Measurements from ENCODE around the gene CCDC187.

DNA sequence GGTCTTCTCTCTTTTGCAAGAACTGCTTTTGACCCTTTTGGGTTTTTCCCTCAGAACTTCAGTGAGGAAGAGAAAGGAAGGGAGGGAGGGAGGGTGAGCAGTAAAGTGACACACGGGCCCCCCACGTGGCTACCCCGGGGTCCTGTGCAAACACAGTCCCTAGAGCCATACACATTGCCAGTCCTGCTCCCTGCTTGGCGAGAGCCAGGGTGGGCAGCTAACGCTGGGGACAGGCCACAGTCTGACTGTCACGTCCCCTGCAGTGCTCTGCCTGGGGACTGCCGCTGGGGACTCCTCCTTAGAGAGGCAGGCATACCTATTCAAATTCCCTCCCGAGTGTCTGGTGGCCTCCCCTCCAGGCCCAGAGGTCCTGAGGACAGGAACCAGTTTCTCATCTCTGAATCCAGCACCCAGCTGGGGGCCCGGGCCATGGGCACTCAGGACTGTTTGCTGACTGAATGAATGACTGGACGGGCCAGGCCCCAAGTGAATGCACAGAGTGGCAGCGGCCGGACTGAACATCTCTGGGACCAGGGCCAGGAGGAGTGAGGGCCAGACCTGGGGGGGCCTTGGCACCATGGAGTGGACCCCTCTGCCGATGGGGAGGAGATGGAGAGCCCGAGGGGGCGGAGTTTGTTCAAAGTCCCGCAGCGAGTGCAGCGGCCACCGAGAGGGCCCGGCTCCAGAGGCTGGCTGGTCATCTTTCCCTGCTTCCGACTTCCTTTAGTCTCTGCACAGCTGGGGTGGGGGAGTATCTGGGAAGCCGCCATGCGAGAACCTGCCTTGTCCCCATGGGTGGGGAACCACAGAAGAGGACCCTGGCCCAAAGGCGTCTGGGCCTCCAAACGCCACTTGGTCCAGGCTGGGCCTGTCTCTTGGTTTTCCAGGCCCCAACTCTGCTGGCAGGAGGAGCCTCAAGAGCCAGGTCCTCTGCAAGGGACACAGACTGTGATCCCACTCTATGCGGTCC lies 5.8 kb downstream of the CCDC187 start:
- TF ChIP-seq, protein P1, sequence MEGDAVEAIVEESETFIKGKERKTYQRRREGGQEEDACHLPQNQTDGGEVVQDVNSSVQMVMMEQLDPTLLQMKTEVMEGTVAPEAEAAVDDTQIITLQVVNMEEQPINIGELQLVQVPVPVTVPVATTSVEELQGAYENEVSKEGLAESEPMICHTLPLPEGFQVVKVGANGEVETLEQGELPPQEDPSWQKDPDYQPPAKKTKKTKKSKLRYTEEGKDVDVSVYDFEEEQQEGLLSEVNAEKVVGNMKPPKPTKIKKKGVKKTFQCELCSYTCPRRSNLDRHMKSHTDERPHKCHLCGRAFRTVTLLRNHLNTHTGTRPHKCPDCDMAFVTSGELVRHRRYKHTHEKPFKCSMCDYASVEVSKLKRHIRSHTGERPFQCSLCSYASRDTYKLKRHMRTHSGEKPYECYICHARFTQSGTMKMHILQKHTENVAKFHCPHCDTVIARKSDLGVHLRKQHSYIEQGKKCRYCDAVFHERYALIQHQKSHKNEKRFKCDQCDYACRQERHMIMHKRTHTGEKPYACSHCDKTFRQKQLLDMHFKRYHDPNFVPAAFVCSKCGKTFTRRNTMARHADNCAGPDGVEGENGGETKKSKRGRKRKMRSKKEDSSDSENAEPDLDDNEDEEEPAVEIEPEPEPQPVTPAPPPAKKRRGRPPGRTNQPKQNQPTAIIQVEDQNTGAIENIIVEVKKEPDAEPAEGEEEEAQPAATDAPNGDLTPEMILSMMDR (IDR thresholded peaks at IDR 0.05), result no peak
- TF ChIP-seq POLR2AphosphoS5 (IDR thresholded peaks at IDR 0.05) (no peak), POLR2A (IDR thresholded peaks at IDR 0.05) (no peak)
